Lung (tissue), 12 donors: ENCODE measurements around the gene ERC2. TPM values are rescaled to one million over a fixed set of nuclear protein-coding genes. Genes with fewer than 3 reads are reported as not detected.

ENCODE experiments used
- ATAC-seq: fragments of 200-7000 bp; cut with Tn5 transposase; one replicate; pipeline ENCODE4 v1.9.1; 2020; ENCODE audit warnings: moderate number of reproducible peaks; ENCODE audit not compliant: insufficient read depth, low FRiP score
- DNase-seq, 3 donors: peaks; one replicate each; pipeline ENCODE4 v3.0.0-alpha.2; 2013 to 2017
- H3K27ac ChIP-seq, 2 donors: one replicate each; pipeline ENCODE4 v1.5.1; 2013; ENCODE audit warnings: mild to moderate bottlenecking in 2 of 2, moderate library complexity in 2 of 2, control low read depth in 1 of 2, inconsistent platforms in 1 of 2, low read depth in 1 of 2, low read length in 1 of 2
- H3K27me3 ChIP-seq, 3 donors: one replicate each; pipeline ENCODE4 v1.5.1; 2013; ENCODE audit warnings: low read length in 2 of 3; ENCODE audit not compliant: control insufficient read depth in 3 of 3, insufficient read depth in 3 of 3
- H3K36me3 ChIP-seq, 4 donors: one replicate each; pipeline ENCODE4 v1.5.1; 2013; ENCODE audit warnings: low read length in 4 of 4, mild to moderate bottlenecking in 1 of 4, moderate library complexity in 1 of 4; ENCODE audit not compliant: control insufficient read depth in 4 of 4, insufficient read depth in 4 of 4
- H3K4me1 ChIP-seq, 5 donors: one replicate each; pipeline ENCODE4 v1.5.1; 2013; ENCODE audit warnings: low read length in 5 of 5, mild to moderate bottlenecking in 2 of 5, moderate library complexity in 1 of 5; ENCODE audit not compliant: control insufficient read depth in 5 of 5, insufficient read depth in 5 of 5
- H3K4me3 ChIP-seq: one replicate; pipeline ENCODE4 v1.5.1; 2013; ENCODE audit warnings: mild to moderate bottlenecking, control low read depth, moderate library complexity
- H3K9ac ChIP-seq, 2 donors: one replicate each; pipeline ENCODE4 v1.5.1; 2013; ENCODE audit warnings: low read length in 2 of 2, control low read depth in 1 of 2; ENCODE audit not compliant: insufficient read depth in 1 of 2
- H3K9me3 ChIP-seq, 4 donors: one replicate each; pipeline ENCODE4 v1.5.1; 2013; ENCODE audit warnings: low read length in 3 of 4, mild to moderate bottlenecking in 1 of 4, moderate library complexity in 1 of 4; ENCODE audit not compliant: control insufficient read depth in 4 of 4, insufficient read depth in 3 of 4
- WGBS, 2 donors: extraction: QIAGEN DNeasy Blood & Tissue Kit; methylation state at CpG; one replicate each; pipeline ENCODE4 v1.1.7; 2013; 5-methylcytosine and 5-hydroxymethylcytosine counted together
- polyA plus RNA-seq, 2 donors: library from polyadenylated mRNA; stranded (reverse); fragments of 200-250 nt; gene quantifications; one replicate each; pipeline ENCODE4 v1.2.1, GENCODE V29; 2013
- total RNA-seq, 2 donors: library from RNA; depleted of rRNA in 1 of 2; stranded (reverse); fragments of >200 nt in 1 of 2; gene quantifications; one replicate each; pipeline ENCODE4 v1.2.1, GENCODE V29; 2014 to 2021
- TF ChIP-seq, protein P1 (sequence below): IDR thresholded peaks from 2 replicates; pipeline ENCODE4 v1.5.1; 2012; ENCODE audit warnings: mild to moderate bottlenecking; ENCODE audit errors: control extremely low read depth, extremely low read depth
- donor health status: control.
- donor health status: control.
- donor health status: Bipolar disorder and iron deficiency.
- donor health status: healthy.
- donor health status: DM: yes; HTN: yes; CAD: no.

Gene ERC2
- total and polyA plus RNA-seq, 4 donors = 0.20 to 3.5 (median 0.97) TPM

DNA sequence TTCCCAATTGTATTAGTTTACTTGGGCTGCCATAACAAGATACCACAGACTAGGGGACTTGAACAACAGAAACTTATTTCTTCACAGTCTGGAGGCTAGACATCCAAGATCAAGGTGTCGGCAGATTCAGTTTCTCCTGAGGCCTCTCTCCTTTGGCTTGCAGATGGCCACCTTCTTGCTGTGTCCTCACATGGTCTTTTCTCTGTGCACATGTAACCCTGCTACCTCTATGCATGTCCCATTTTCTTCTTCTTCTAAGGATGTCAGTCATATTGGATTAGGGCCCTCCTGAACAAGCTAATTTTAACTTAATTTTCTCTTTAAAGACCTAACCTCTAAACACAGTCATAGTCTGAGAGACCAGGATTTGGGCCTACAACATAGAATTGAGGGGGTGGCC, 644.4 kb downstream of the ERC2 start:
- Histone ChIP-seq H3K9ac (no peak overlapping the region), H3K4me3 (no peak overlapping the region), H3K27ac (no peak overlapping the region), H3K4me1 (peaks cover 0 to 21% (median 0%) of the 10 kb centered on the region in 5 donors), H3K36me3 (no peaks in the 10 kb centered on the region), H3K27me3 (no peaks in the 10 kb centered on the region), H3K9me3 (no peaks in the 10 kb centered on the region)
- 96 to 99% methylated on average over 1 of the region's 1 CpG for WGBS, 2 donors
- no peak for DNase-seq
- TF ChIP-seq, protein P1, sequence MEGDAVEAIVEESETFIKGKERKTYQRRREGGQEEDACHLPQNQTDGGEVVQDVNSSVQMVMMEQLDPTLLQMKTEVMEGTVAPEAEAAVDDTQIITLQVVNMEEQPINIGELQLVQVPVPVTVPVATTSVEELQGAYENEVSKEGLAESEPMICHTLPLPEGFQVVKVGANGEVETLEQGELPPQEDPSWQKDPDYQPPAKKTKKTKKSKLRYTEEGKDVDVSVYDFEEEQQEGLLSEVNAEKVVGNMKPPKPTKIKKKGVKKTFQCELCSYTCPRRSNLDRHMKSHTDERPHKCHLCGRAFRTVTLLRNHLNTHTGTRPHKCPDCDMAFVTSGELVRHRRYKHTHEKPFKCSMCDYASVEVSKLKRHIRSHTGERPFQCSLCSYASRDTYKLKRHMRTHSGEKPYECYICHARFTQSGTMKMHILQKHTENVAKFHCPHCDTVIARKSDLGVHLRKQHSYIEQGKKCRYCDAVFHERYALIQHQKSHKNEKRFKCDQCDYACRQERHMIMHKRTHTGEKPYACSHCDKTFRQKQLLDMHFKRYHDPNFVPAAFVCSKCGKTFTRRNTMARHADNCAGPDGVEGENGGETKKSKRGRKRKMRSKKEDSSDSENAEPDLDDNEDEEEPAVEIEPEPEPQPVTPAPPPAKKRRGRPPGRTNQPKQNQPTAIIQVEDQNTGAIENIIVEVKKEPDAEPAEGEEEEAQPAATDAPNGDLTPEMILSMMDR = no peak
- ATAC-seq = no peak

DNA sequence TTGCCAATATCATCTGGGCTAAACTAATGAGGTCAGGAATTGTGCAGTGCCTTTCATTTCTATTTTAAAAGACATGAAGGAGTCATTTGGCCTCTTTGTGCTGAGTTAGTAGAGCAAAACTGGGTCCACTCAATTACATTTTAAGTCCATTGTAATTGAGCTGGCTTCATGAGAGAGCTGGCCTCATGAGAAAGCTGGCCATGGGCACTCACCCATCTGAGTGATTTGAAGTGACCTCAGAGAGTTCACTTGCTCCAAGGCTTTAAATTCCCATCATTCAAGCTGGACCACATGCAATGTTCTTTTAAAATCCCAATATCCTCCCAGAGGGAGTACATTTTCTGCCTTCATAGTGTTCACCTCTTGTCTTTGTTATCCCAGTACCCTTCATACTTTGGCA, 645.3 kb downstream of the ERC2 start:
- no peaks in the 10 kb centered on the region for H3K9me3 ChIP-seq
- H3K4me3 ChIP-seq = no peak overlapping the region
- H3K36me3 ChIP-seq = no peaks in the 10 kb centered on the region
- no peak overlapping the region for H3K27ac ChIP-seq
- ATAC-seq (no peak), DNase-seq (no peak)
- no peaks in the 10 kb centered on the region for H3K27me3 ChIP-seq
- no peak overlapping the region for H3K9ac ChIP-seq
- H3K4me1 ChIP-seq = peaks cover 0 to 21% (median 0%) of the 10 kb centered on the region in 5 donors
- TF ChIP-seq, protein P1 = no peak

DNA sequence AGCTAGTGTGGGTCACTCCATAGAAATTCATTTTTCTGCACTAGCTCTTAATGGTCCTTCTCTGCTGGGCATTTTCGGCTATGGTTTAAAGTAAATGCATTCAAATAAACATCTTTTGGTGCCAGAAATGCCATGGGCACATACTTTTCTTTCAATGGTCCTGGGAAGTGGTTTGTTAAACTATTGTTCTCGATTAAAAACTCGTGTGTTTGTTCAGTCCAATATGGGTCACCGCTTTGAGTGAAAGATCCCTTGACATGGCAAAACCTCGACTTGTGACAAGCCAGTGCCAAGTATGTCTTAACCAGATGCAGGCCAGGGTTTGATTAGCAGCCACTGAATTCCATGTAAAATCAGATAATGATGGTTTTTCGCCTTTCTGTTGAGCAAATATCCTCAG, 649.3 kb downstream of the ERC2 start:
- no peak for ATAC-seq
- peaks cover 0 to 6% (median 0%) of the 10 kb centered on the region in 5 donors for H3K4me1 ChIP-seq
- 60 to 76% methylated on average over 6 of the region's 6 CpGs for WGBS, 2 donors
- no peaks in the 10 kb centered on the region for H3K36me3 ChIP-seq
- no peak overlapping the region for H3K9ac ChIP-seq
- H3K4me3 ChIP-seq = no peak overlapping the region
- no peaks in the 10 kb centered on the region for H3K9me3 ChIP-seq
- H3K27ac ChIP-seq = no peak overlapping the region
- no peak for DNase-seq
- H3K27me3 ChIP-seq = no peaks in the 10 kb centered on the region
- TF ChIP-seq, protein P1 = no peak

GRCh38 chr3:55818485-55818884, 649.8 kb downstream of the ERC2 start:
- peak in 1 of 3 donors; percentile 40 for DNase-seq
- no peak overlapping the region for H3K9ac ChIP-seq
- ATAC-seq = no peak

More at GRCh38 chr3:55818485-55818884, 649.8 kb downstream of the ERC2 start:
- peaks cover 0 to 6% (median 0%) of the 10 kb centered on the region in 5 donors for H3K4me1 ChIP-seq
- no peaks in the 10 kb centered on the region for H3K9me3 ChIP-seq
- no peaks in the 10 kb centered on the region for H3K27me3 ChIP-seq
- no peak overlapping the region for H3K27ac ChIP-seq
- WGBS, 2 donors = 67 to 69% methylated on average over 2 of the region's 2 CpGs
- H3K36me3 ChIP-seq = no peaks in the 10 kb centered on the region
- H3K4me3 ChIP-seq = no peak overlapping the region
- TF ChIP-seq, protein P1 = no peak
